NCI-H1092 treated with DMSO at 0.1 percent for 48 hours (cell line): ENCODE results near the gene CCDC60.

Experiments used
- DNase-seq: peaks from one replicate; lab custom pipeline; 2025; lab: John Stamatoyannopoulos, UW

Gene CCDC60

GRCh38 chr12:119540476-119540875 is 205.9 kb downstream of the CCDC60 start:
- DNase-seq: no peak

- peak; percentile 52 for DNase-seq
These were observed 210.5 kb downstream of the CCDC60 start for GRCh38 chr12:119544765-119545625.

DNA sequence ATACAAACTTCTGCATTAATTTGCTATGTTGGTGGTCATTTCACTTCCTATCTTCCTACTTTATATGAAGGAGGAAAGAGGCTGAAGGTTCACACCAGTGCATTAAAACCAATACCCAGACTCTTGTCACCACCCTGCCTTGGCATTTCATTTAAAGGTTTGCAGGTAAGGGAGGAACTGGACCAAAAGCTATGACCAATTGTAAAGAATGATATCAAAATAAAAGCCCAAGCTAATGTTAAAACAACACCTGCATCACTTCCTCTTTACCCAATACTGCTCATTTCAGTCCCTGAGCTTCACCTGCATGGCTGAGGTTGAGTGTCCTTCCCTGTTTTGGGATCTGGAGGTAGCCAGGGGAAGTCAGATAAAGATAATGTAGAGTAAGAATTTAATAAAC is 211.8 kb downstream of the CCDC60 start:
- no peak for DNase-seq

- DNase-seq: no peak
These were observed 212.5 kb downstream of the CCDC60 start for GRCh38 chr12:119547001-119547400.

DNA sequence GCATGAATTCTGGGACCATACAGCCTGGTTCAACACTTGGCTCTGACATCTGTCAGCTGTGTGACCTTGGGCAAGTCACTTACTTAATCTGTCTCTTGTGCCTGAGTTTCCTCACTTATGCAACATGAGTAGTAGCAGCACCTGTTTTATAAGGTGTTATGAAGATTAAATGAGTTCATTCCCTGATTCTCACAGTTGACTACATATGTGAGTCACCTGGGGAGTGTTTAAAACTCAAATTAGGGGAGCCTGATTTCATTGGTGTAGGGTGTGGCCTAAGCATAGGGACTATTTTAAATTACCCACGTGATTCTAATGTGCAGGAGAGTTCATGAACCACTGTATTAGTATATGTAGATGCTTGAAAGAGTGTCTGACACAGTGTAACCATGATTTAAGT is 222.3 kb downstream of the CCDC60 start:
- no peak for DNase-seq

GRCh38 chr12:119565404-119565803 is 230.9 kb downstream of the CCDC60 start:
- no peak for DNase-seq

- DNase-seq: no peak
These were observed 236.2 kb downstream of the CCDC60 start for GRCh38 chr12:119570771-119571170.

DNA sequence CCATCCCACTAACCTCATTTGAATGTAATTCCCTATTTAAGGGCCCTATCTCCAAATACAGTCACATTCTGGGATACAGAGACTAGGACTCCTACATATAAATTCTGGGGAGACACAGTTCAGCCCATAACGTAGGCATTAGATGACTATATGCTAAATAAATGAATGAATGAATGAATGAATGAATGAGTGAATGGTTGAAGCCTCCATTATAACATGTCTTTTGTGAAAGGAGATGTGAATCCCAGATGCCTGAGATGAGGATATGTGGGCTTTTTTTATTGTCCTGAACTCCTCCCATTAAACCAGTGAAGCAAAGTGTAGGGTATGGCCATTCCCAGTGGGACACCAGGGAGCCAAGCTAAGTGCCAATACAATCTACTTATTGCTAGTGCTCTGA is 238.6 kb downstream of the CCDC60 start:
- DNase-seq: no peak

DNA sequence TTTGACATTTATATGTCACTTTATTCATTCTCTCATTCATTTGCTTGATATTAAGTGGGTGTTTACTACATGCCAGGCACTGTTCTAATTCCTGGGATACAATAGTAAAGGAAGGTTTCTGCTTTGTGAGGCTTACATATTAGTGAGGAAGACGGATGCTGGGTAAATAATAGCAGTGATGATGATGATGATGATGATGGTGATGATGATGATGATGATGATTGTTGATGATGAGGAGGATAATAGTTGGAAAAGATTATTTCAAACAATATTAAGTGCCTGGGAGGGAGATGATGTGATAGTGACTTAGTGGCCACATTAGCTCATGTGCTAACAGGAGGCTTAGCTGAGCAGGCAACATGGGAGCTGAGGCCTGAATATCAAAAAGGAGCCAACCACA is 239.7 kb downstream of the CCDC60 start:
- no peak for DNase-seq

- no peak for DNase-seq
These were observed 241.7 kb downstream of the CCDC60 start for GRCh38 chr12:119576118-119576810.

- DNase-seq: no peak
These were observed 242.4 kb downstream of the CCDC60 start for GRCh38 chr12:119576915-119577314.

DNA sequence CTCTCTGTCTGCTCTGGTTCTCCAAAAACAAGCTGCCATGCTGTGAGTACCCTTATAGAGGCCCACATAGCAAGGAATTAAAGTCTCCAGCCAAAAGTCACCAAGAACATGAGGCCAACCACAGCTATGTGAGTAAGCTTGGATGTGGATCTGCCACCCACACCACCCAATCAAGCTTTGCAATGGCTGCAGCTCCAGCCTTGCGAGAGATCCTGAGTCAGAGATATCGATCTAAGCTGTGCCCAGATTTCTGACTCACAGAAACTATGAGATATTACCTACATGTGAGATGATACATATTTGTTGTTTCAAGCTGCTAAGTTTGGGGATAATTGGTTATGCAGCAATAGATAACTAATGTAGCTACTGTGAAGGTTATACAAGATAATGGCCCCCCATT is 243.6 kb downstream of the CCDC60 start:
- no peak for DNase-seq

- DNase-seq: no peak
These were observed 254.6 kb downstream of the CCDC60 start for GRCh38 chr12:119589097-119589496.

- no peak for DNase-seq
These were observed 255.1 kb downstream of the CCDC60 start for GRCh38 chr12:119589634-119590033.
